ENCODE data around the gene ASMTL. TPM values are rescaled to one million over a fixed set of nuclear protein-coding genes. Genes with fewer than 3 reads are reported as not detected.
A peak's percentile ranks its signal among the peaks of the same experiment; 100 is the strongest.

The ASMTL gene
- total RNA-seq, 2 experiments from 2014 or later: 34.6 to 39.3 TPM

GRCh38 chrX:1389181-1389992 is 63.3 kb downstream of the ASMTL start:
- peaks cover 0 to 2% of the 10 kb centered on the region in 2 experiments for H3K27me3 ChIP-seq (ENCODE audit: control insufficient read depth in 1 of 2, insufficient read depth in 2 of 2, low read length in 2 of 2)
- H3K27ac ChIP-seq (ENCODE audit: low read depth in 1 of 2, low read length in 2 of 2): no peak overlapping the region
- intact Hi-C loops (cut with DNase I, micrococcal nuclease): no loop called here
- peak overlapping the region; percentile 36 for H3K4me3 Mint-ChIP-seq
- no peak overlapping the region for H3K27ac Mint-ChIP-seq
- POLR2A ChIA-PET: no interaction called here
- no peak overlapping the region for H3K4me3 ChIP-seq (ENCODE audit: low read length)
- peak in 2 of 14 experiments; percentile 32 to 36 for DNase-seq
- peaks cover 0 to 17% of the 10 kb centered on the region in 2 experiments for H3K9me3 ChIP-seq (ENCODE audit: control insufficient read depth in 1 of 2, insufficient read depth in 1 of 2, low read length in 2 of 2)
- peaks cover 30% of the 10 kb centered on the region for H3K4me1 Mint-ChIP-seq (ENCODE audit: low read depth)
- H3K9me3 Mint-ChIP-seq: no peaks in the 10 kb centered on the region
- H3K27me3 Mint-ChIP-seq: no peaks in the 10 kb centered on the region
- no peak for ATAC-seq (ENCODE audit: poor library complexity)
- CTCF ChIA-PET: no interaction called here
- peaks cover 40% of the 10 kb centered on the region for H3K4me1 ChIP-seq (ENCODE audit: insufficient read depth, low read length)
- peaks cover 64% of the 10 kb centered on the region for H3K36me3 ChIP-seq (ENCODE audit: insufficient read depth, low read length)
- H3K36me3 Mint-ChIP-seq (ENCODE audit: low read depth): peaks cover 72% of the 10 kb centered on the region
- no peak for TF ChIP-seq CTCF (IDR thresholded peaks at IDR 0.05)

GRCh38 chrX:1388651-1389050 is 64.1 kb downstream of the ASMTL start:
- peaks cover 28% of the 10 kb centered on the region for H3K4me1 Mint-ChIP-seq (ENCODE audit: low read depth)
- no peak for DNase-seq
- POLR2A ChIA-PET: no interaction called here

GRCh38 chrX:1387141-1387776 is 65.5 kb downstream of the ASMTL start:
- ATAC-seq (ENCODE audit: poor library complexity) (no peak), DNase-seq (no peak)
- TF ChIP-seq CTCF (IDR thresholded peaks at IDR 0.05): no peak
- Histone ChIP-seq H3K27ac (ENCODE audit: low read depth in 1 of 2, low read length in 2 of 2) (peak overlapping the region in 1 of 2 donors; percentile 73), H3K27me3 (ENCODE audit: control insufficient read depth in 1 of 2, insufficient read depth in 2 of 2, low read length in 2 of 2) (peaks cover 0 to 2% of the 10 kb centered on the region in 2 experiments), H3K36me3 (ENCODE audit: insufficient read depth, low read length) (peaks cover 66% of the 10 kb centered on the region), H3K9me3 (ENCODE audit: control insufficient read depth in 1 of 2, insufficient read depth in 1 of 2, low read length in 2 of 2) (peaks cover 0 to 17% of the 10 kb centered on the region in 2 experiments), H3K4me3 (ENCODE audit: low read length) (no peak overlapping the region), H3K4me1 (ENCODE audit: insufficient read depth, low read length) (peaks cover 32% of the 10 kb centered on the region)
- no peak overlapping the region for H3K27ac Mint-ChIP-seq
- CTCF ChIA-PET: no interaction called here
- no peaks in the 10 kb centered on the region for H3K27me3 Mint-ChIP-seq
- H3K36me3 Mint-ChIP-seq (ENCODE audit: low read depth): peaks cover 84% of the 10 kb centered on the region
- intact Hi-C loops (cut with DNase I, micrococcal nuclease): no loop called here
- peaks cover 26% of the 10 kb centered on the region for H3K4me1 Mint-ChIP-seq (ENCODE audit: low read depth)
- POLR2A ChIA-PET: no interaction called here
- no peaks in the 10 kb centered on the region for H3K9me3 Mint-ChIP-seq
- H3K4me3 Mint-ChIP-seq: no peak overlapping the region

More at GRCh38 chrX:1388651-1389050, 64.1 kb downstream of the ASMTL start:
- Histone ChIP-seq H3K27ac (ENCODE audit: low read depth in 1 of 2, low read length in 2 of 2) (no peak overlapping the region), H3K4me1 (ENCODE audit: insufficient read depth, low read length) (peaks cover 40% of the 10 kb centered on the region), H3K27me3 (ENCODE audit: control insufficient read depth in 1 of 2, insufficient read depth in 2 of 2, low read length in 2 of 2) (peaks cover 0 to 2% of the 10 kb centered on the region in 2 experiments), H3K36me3 (ENCODE audit: insufficient read depth, low read length) (peaks cover 64% of the 10 kb centered on the region), H3K4me3 (ENCODE audit: low read length) (no peak overlapping the region), H3K9me3 (ENCODE audit: control insufficient read depth in 1 of 2, insufficient read depth in 1 of 2, low read length in 2 of 2) (peaks cover 0 to 17% of the 10 kb centered on the region in 2 experiments)
- intact Hi-C loops (cut with DNase I, micrococcal nuclease): no loop called here
- ATAC-seq (ENCODE audit: poor library complexity): no peak
- H3K36me3 Mint-ChIP-seq (ENCODE audit: low read depth): peaks cover 77% of the 10 kb centered on the region
- H3K9me3 Mint-ChIP-seq: no peaks in the 10 kb centered on the region
- H3K27me3 Mint-ChIP-seq: no peaks in the 10 kb centered on the region
- peak overlapping the region; percentile 36 for H3K4me3 Mint-ChIP-seq
- peak overlapping the region; percentile 18 for H3K27ac Mint-ChIP-seq
- no peak for TF ChIP-seq CTCF (IDR thresholded peaks at IDR 0.05)
- CTCF ChIA-PET: no interaction called here

Data from CD4-positive, alpha-beta T cell (primary cell).